HT-29 (cell line): ENCODE results near the gene ADAMTS16. TPM values are rescaled to one million over a fixed set of nuclear protein-coding genes. Genes with fewer than 3 reads are reported as not detected.

Experiments
- DNase-seq: peaks from one replicate; pipeline ENCODE4 v3.0.0-alpha.2; 2015; ENCODE audit warnings: low spot score
- total RNA-seq: library from RNA; depleted of rRNA; stranded (reverse); fragments of >200 nt; shearing (Covaris generic); gene quantifications from 2 replicates; pipeline ENCODE4 v1.2.3, GENCODE V29; 2014

The ADAMTS16 gene
- total RNA-seq, 1 experiment from 2014 or later = not detected

GRCh38 chr5:5313101-5313635, 173.0 kb downstream of the ADAMTS16 start:
- no peak for DNase-seq

GRCh38 chr5:5314166-5314565, 174.0 kb downstream of the ADAMTS16 start:
- DNase-seq = no peak

DNA sequence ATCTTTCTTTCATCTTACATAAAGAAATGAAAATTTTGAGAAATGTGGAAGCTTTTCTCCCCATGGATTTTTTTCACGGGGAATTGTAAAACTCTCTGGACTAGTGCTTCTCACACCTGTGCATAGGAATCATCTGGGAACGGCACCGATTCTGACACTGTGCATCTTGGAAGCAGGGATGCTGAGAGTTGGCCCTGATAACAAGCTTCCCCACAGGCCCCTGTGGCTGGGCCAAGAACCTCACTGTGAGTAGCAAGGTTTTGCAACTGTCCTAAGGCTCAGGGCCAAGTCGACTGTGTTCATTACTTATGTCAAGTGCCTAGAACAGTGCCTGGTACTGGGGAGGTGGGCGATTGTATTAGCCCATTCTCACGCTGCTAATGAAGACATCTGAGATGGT, 174.5 kb downstream of the ADAMTS16 start:
- no peak for DNase-seq

DNA sequence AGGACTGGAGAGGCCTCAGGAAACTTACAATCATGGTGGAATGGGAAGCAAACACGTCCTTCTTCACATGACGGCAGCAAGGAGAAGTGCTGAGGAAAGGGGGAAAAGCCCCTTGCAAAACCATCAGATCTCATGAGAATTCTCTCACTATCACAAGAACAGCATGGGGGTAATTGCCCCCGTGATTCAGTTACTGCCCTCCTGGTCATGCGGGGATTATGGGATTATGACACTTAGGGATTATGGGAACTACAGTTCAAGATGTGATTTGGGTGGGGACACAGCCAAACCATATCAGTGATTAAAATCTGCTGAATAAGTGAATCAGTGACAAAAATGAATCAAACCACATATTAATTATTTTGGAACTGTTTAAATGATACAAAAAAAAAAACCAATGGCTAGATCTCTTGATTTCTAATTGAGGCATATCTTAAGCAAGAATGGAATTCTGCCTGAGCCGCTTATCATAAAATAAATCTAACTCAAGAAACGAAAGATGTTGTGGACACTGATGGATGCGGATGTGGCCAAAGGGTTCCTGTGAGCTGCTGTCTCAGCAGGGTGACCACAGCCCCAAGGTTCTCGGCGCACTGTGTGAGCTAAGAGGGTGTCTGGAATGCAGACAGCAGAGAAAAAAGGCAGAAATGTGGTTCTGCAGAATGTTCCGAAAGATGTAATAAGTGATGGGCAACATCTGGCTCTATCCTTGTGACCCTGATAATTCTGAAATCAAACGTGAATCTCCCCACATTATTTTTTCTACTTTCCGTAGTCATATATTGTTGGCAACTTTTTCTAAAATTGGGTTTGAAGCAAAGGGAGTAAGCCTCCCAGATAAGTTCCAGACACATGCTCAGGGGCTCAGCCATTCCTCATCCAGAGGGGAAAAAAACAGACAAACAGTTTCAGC, 175.2 kb downstream of the ADAMTS16 start:
- no peak for DNase-seq

DNA sequence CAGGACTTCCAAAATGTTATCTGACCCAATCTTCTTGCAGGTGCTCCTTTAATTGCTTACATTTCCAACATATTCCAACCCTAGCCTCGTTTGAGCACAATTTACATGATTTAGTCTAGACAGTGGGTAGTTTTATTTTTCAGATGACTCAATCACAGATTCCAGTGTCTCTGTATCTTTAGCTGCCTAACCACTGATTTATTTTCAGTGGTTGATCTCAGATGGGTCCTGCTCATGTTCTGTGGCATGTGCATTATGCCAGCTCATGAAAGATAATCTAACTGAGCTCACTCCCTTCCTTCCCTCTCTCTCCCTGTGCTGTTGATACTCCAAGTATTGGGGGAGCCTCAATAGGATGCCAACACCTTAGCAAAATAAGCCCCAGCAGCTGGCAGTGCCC, 176.2 kb downstream of the ADAMTS16 start:
- DNase-seq = no peak

- no peak for DNase-seq
These were observed 177.8 kb downstream of the ADAMTS16 start for GRCh38 chr5:5317976-5318375.

GRCh38 chr5:5318426-5319190, 178.5 kb downstream of the ADAMTS16 start:
- DNase-seq = no peak

DNA sequence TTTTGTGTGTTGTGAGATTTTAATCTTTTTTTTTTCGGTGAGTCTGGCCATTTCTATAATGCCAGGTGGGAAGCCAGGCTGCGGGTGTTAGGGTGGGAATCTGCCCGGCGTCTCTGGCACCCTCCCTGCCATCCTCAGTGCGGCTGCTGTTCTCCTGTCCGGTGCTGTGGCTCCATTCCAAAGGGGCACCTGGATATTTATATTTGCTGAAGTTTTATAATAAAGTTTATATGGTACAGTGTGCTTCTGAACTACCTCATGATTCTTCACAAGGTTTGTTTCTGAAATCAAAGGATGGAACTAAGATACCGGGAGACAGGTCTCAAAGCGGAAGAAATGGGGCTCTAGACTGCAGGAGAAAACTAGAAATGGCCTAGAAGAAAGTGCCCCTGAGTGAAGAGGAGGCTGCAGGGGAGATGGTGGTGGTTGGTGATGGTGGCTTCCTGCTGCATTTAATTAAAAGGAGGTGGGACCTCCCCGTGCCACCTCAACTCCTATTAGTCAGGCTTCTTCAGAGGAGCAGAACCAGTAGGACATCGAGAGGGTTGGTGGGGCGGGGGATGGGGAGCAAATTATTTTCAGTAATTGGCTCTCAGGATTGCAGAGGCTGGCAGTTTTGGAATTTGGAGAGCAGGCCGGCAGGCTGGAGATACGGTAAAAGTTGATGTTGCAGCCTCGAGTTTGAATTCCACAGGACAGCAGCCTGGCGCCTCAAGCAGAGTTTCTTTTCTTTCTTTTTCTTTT, 180.1 kb downstream of the ADAMTS16 start:
- no peak for DNase-seq

DNA sequence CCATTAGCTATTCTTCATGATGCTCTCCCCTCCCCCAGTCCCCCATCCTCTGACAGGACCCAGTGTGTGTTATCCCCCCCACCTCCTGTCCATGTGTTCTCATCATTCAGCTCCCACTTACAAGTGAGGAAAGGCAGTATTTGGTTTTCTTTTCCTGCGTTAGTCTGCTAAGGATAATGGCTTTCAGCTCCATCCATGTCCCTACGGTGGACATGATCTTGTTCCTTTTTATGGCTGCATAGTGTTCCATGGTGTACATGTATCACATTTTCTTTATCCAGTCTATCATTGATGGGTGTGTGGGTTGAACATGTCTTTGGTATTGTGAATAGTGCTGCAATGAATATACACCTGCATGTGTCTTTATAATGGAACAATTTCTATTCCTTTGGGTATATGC, 181.0 kb downstream of the ADAMTS16 start:
- DNase-seq = no peak

DNA sequence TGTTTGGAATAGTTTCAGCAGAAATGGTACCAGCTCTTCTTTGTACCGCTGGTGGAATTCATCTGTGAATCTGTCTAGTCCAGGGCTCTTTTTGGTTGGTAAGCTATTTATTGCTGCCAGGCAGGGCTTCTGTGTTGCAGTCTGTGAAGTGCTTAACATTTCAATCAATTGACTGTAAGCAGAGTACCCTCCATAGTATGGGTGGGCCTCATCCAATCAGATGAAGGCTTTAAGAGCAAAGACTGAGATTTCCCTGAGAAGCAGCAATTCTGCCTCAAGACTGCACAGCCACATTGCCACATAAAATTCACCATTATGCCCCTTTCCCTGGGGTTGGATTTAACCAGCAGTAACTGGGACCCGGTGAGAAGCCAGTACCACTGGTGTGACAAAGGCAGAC, 183.4 kb downstream of the ADAMTS16 start:
- DNase-seq = no peak

- no peak for DNase-seq
These were observed 186.1 kb downstream of the ADAMTS16 start for GRCh38 chr5:5326115-5326758.

DNA sequence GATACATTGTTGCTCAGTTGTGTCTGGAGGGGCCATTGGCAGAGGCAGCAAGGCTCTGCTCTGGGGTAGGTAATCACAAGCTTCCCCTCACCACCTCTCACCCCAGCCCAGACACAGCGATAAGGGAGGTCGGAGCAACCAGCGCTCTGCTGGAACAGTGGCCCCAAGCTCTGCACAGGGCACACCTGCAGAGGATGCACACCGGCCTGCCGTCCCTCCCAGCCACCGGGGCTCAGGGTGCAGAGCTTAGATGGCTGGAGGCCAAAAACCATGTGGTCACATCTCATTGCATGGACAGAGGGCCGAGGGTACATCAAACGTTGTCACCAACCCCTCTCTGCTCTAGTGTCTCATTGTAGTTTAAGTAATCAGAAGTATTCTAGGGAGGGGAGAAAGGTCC, 187.0 kb downstream of the ADAMTS16 start:
- no peak for DNase-seq

DNA sequence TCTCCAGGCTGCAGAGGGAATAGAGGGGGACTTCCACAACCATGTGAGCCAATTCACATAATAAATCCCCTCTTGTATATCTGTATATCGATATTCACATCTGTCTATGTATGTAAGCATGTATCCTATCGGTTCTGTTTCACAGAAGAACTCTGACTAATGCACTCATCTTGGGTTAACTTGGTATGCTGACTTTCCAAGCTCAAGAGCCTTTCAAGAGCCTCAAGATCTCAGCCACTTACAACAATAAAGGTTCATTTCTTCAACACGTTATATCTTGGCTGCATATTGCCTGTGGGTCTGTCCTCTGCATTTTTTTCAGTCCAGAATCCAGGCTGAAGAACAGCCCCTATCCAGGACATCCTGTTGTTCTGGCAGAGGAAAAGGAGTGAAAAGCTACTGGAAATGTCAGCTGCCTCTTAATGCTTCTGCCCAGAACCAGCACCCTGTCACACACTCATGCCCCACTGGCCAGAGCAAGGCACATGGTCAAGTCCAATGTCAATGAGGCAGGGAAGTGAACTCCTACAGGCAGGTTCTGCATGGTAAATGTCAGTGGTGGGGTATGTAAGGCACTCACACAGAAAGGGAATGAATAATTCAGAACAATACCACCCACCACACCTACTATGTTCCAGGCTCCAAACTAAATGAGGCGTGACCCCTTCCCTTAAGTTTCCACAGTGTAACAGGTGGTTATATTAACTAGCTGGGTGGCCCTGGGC, 190.8 kb downstream of the ADAMTS16 start:
- DNase-seq = no peak

DNA sequence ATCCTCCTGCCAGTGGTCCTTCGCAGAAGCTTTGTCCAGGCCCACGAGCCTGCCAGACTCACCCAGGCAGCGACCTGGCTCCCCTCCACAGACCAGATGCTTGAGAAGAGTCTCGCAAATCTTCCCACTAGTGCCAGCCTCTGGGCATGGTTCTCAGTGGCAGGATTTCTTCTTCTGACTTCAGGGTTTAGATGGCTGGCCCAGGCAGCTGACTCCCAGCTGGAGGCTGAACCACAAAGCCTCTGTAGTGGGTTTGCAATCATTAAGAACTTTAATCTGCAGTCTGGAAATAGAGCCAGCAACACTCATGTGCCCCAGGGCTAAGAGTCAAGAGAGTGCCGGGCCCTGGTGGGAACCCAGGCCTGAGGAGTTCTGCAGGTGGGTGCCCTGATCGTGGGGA, 191.7 kb downstream of the ADAMTS16 start:
- no peak for DNase-seq

- no peak for DNase-seq
These were observed 192.2 kb downstream of the ADAMTS16 start for GRCh38 chr5:5332287-5332686.

- no peak for DNase-seq
These were observed 195.0 kb downstream of the ADAMTS16 start for GRCh38 chr5:5335107-5335506.

DNA sequence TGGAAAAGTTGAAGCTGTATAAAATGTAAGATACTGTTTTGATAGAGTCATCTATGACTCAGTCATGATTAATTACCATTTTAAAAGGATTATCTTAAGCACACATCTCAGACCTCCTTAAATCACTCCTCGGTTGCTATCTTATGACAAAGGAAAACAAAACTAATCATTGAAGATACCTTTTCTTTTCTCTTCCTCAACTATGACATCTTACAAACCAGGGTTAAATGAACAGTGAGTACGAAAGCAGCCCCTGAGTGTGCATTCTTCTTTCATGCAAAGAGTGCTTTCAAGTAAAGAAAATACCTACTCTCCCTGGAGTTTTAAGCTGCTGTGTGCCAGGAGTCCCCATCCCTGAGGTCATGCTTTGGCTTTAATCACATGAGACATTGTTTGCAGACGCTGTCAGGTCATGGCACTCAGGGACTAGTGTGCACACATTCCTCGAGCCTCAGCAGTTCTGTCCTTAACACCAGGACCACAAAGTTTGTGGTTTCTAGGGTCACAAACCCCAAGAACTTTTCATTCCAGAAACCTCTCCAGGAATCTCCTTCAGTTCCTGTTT, 195.7 kb downstream of the ADAMTS16 start:
- no peak for DNase-seq

- DNase-seq = no peak
These were observed 199.1 kb downstream of the ADAMTS16 start for GRCh38 chr5:5339257-5339656.

DNA sequence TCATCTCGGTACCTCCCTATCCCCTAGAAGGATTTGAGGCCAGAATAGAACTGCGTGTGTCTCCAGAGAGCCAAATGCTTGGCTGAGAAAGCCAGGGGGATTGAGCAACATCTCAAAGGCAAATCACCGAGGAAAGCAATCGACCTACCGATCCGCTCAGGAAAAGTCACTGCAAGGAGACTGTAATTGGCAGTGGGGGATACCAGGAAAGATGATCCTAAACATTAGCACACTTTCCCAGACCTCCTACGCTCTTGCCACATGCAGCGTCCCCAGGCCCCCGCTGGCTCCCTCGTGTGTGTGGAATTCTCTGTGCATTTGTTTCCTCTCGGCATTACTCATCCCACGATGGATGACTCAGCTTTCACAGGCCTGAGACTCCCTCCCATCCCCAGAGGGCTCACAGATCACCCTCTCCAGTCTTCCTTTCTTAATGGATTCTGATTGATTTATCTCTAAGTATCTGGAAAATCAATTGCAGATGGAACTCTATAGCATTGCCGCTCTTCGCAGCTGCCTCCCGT, 200.1 kb downstream of the ADAMTS16 start:
- peak; percentile 51 for DNase-seq
